GM12878 (cell line): ENCODE results near the gene ENOX1. TPM values are rescaled to one million over a fixed set of nuclear protein-coding genes. Genes with fewer than 3 reads are reported as not detected.

ENCODE experiments used
- ATAC-seq: fragments of 200-7000 bp; cut with Tn5 transposase; 3 replicates; pipeline ENCODE4 v1.9.1; 2020; ENCODE audit warnings: mild to moderate bottlenecking, moderate library complexity
- BruUV-seq: library from RNA; stranded (reverse); fragments of 400-500 nt; replicated peaks from 2 replicates; lab custom pipeline; 2021; lab: Mats Ljungman, UMichigan
- CTCF ChIA-PET: fragments of 300-600 bp; sonication (Branson Sonifier 250); formaldehyde crosslinking; extraction: SDS; loops from one replicate; lab custom pipeline; 2021; ENCODE audit warnings: inconsistent platforms; lab: Yijun Ruan, JAX
- POLR2A ChIA-PET: fragments of 350-600 bp; formaldehyde crosslinking; extraction: SDS; loops from one replicate; lab custom pipeline; 2021; ENCODE audit warnings: inconsistent platforms; lab: Charles Lee
- RAD21 ChIA-PET: fragments of 300-600 bp; sonication (Branson Sonifier 250); formaldehyde crosslinking; loops from one replicate; lab custom pipeline; 2023; ENCODE audit warnings: antibody characterized with exemption; ENCODE audit not compliant: unreplicated experiment; lab: Charles Lee
- SMC1A ChIA-PET: fragments of 300-600 bp; sonication (Branson Sonifier 250); formaldehyde crosslinking; loops from one replicate; lab custom pipeline; 2023; ENCODE audit not compliant: unreplicated experiment, uncharacterized antibody; lab: Charles Lee
- DNase-seq: peaks from one replicate; pipeline ENCODE4 v3.0.0-alpha.2; 2011; ENCODE audit warnings: low read depth, low spot score
- FAIRE-seq: peaks from 3 replicates; lab custom pipeline; 2011; peaks lifted over from hg19 to GRCh38; lab: Jason Lieb, UNC
- H2AFZ ChIP-seq: 2 replicates; pipeline ENCODE4 v1.6.0; 2011; ENCODE audit warnings: low read depth, low read length, control low read depth; ENCODE audit not compliant: control insufficient read depth
- H3K27ac ChIP-seq: 2 replicates; pipeline ENCODE4 v1.5.1; 2011; ENCODE audit warnings: control low read depth; ENCODE audit not compliant: control insufficient read depth, insufficient read depth
- H3K27me3 ChIP-seq, 2 experiments: replicated peaks in 1 of 2; 2 replicates each; pipeline versions ENCODE4 v1.6.0 to v1.6.1; 2011; ENCODE audit warnings: low read length in 1 of 2; ENCODE audit not compliant: control insufficient read depth in 2 of 2, insufficient read depth in 2 of 2
- H3K36me3 ChIP-seq, 2 experiments: 2 replicates each; pipeline ENCODE4 v1.5.1; 2011; ENCODE audit warnings: low read length in 1 of 2; ENCODE audit not compliant: control insufficient read depth in 2 of 2, insufficient read depth in 2 of 2
- H3K4me1 ChIP-seq: 2 replicates; pipeline ENCODE4 v1.6.1; 2011; ENCODE audit warnings: mild to moderate bottlenecking, low read length, moderate library complexity, mixed read lengths; ENCODE audit not compliant: control insufficient read depth, insufficient read depth
- H3K4me2 ChIP-seq: 2 replicates; pipeline ENCODE4 v1.6.0; 2011; ENCODE audit warnings: control low read depth; ENCODE audit not compliant: control insufficient read depth, insufficient read depth
- H3K4me3 ChIP-seq: fragments of 200-600 bp; sonication (generic); 2 replicates; pipeline ENCODE4 v1.5.1; 2016
- H3K79me2 ChIP-seq: 2 replicates; pipeline ENCODE4 v1.6.0; 2011; ENCODE audit warnings: low read length; ENCODE audit not compliant: control insufficient read depth, insufficient read depth
- H3K9ac ChIP-seq: 2 replicates; pipeline ENCODE4 v1.8.0; 2011; ENCODE audit warnings: low read length, control low read depth, mixed read lengths; ENCODE audit not compliant: control insufficient read depth, insufficient read depth
- H3K9me3 ChIP-seq: replicated peaks from 3 replicates; pipeline ENCODE4 v1.5.1; 2011; ENCODE audit warnings: mild to moderate bottlenecking, low read length; ENCODE audit not compliant: control insufficient read depth, insufficient read depth
- H4K20me1 ChIP-seq: 2 replicates; pipeline ENCODE4 v1.6.0; 2011; ENCODE audit not compliant: control insufficient read depth, insufficient read depth
- ATF2 ChIP-seq: IDR thresholded peaks from 2 replicates; pipeline ENCODE4 v1.6.1; 2012; ENCODE audit warnings: low read length, inconsistent platforms
- CHD4 ChIP-seq: fragments of 200-600 bp; sonication (generic); IDR thresholded peaks from 2 replicates; pipeline ENCODE4 v1.6.1; 2016; ENCODE audit warnings: mild to moderate bottlenecking
- IRF5 ChIP-seq: fragments of 450-650 bp; IDR thresholded peaks from 2 replicates; pipeline ENCODE4 v1.6.1; 2017; ENCODE audit warnings: borderline replicate concordance
- KDM1A ChIP-seq: fragments of 200-600 bp; sonication (generic); IDR thresholded peaks from 2 replicates; pipeline ENCODE4 v1.6.1; 2016; ENCODE audit warnings: borderline replicate concordance
- LARP7 ChIP-seq: fragments of 450-650 bp; IDR thresholded peaks from 2 replicates; pipeline ENCODE4 v1.6.1; 2017; ENCODE audit warnings: mild to moderate bottlenecking
- MTA2 ChIP-seq: fragments of 450-650 bp; IDR thresholded peaks from 2 replicates; pipeline ENCODE4 v1.6.1; 2016; ENCODE audit warnings: low read depth, mild to moderate bottlenecking, moderate library complexity
- RAD51 ChIP-seq: fragments of 450-650 bp; IDR thresholded peaks from 2 replicates; pipeline ENCODE4 v1.6.1; 2016; ENCODE audit warnings: moderate library complexity, mild to moderate bottlenecking, inconsistent platforms
- WGBS: methylation state at CpG from one replicate; pipeline ENCODE4 v1.1.6; 2016; ENCODE audit warnings: low lambda C conversion rate; ENCODE audit not compliant: insufficient replicate concordance, insufficient coverage; ENCODE audit errors: missing lambda C conversion rate; 5-methylcytosine and 5-hydroxymethylcytosine counted together
- in situ Hi-C: fragments of 300-500 bp; cut with MboI; formaldehyde crosslinking; loops from 9 replicates; pipeline ENCODE4 v1.14.3; 2018; ENCODE audit warnings: mixed read lengths
- intact Hi-C: fragments of 100-400 bp; cut with micrococcal nuclease; formaldehyde crosslinking; loops from one replicate; pipeline ENCODE4 v1.14.2; 2022; ENCODE audit not compliant: unreplicated experiment
- polyA plus RNA-seq, 11 experiments: library from polyadenylated mRNA; depleted of rRNA in 4 of 11; unstranded in 6 of 11; stranded (reverse) in 5 of 11; fragments of >200 nt; fragmentation: Nextera tagmentation in 4 of 11; fragmentation: Illumina TruSeq in 1 of 11; extraction: Ambion mirVana in 4 of 11; extraction: Trizol in 1 of 11; gene quantifications; 1 replicate in 1 of 11; 2 replicates in 10 of 11; pipeline versions ENCODE4 v1.2.1 to v1.2.3, GENCODE V29; 2011 to 2016; ENCODE audit warnings: inconsistent platforms in 2 of 11, missing spikeins in 2 of 11, low read depth in 1 of 11
- total RNA-seq, 4 experiments: library from RNA; depleted of rRNA in 3 of 4; stranded (reverse); fragments of >200 nt in 3 of 4; fragmentation: Illumina TruSeq in 1 of 4; extraction: Trizol in 1 of 4; gene quantifications; 2 replicates each; pipeline versions ENCODE4 v1.2.1 to v1.2.3, GENCODE V29; 2013 to 2021

Gene ENOX1
- total and polyA plus RNA-seq, 10 of the 15 experiments (the other 5 are each of a cell fraction or from before 2014, with no cell fraction given) = 0.11 to 0.26 (median 0.15) TPM

- intact Hi-C loops = no loop called here
- no peaks in the 10 kb centered on the region for H3K4me1 ChIP-seq
- 39% methylated on average over 2 of the region's 2 CpGs for WGBS
- no peak overlapping the region for H3K9ac ChIP-seq
- BruUV-seq = no TSS peak
- TF ChIP-seq IRF5 (no peak), MTA2 (no peak), RAD51 (no peak), CHD4 (no peak), LARP7 (no peak), ATF2 (no peak), KDM1A (no peak)
- in situ Hi-C loops = no loop called here
- ChIA-PET RAD21 (no interaction called here), POLR2A (no interaction called here), SMC1A (interaction anchor here (1.0 kb wide), 1 partner anchor 10 kb away, joined by 6 read pairs; no protein-coding TSS in a partner anchor), CTCF (no interaction called here)
- H3K36me3 ChIP-seq = no peaks in the 10 kb centered on the region
- H3K4me3 ChIP-seq = no peak overlapping the region
- H2AFZ ChIP-seq = no peak overlapping the region
- no peak for FAIRE-seq
- DNase-seq = no peak
- no peaks in the 10 kb centered on the region for H3K9me3 ChIP-seq
- no peak overlapping the region for H3K27ac ChIP-seq
- no peak for ATAC-seq
- no peaks in the 10 kb centered on the region for H3K27me3 ChIP-seq
- no peaks in the 10 kb centered on the region for H3K79me2 ChIP-seq
- H3K4me2 ChIP-seq = no peak overlapping the region
- H4K20me1 ChIP-seq = no peaks in the 10 kb centered on the region
Measured at GRCh38 chr13:43682701-43683100, 104.1 kb downstream of the ENOX1 start.
